GM12878 (cell line): ENCODE data around the gene NCL. TPM values are rescaled to one million over a fixed set of nuclear protein-coding genes. Genes with fewer than 3 reads are reported as not detected.

Source experiments
- ATAC-seq: fragments of 200-7000 bp; cut with Tn5 transposase; 3 replicates; pipeline ENCODE4 v1.9.1; 2020; ENCODE audit warnings: mild to moderate bottlenecking, moderate library complexity
- BruUV-seq: library from RNA; stranded (reverse); fragments of 400-500 nt; replicated peaks from 2 replicates; lab custom pipeline; 2021; lab: Mats Ljungman, UMichigan
- CTCF ChIA-PET: fragments of 300-600 bp; sonication (Branson Sonifier 250); formaldehyde crosslinking; extraction: SDS; loops from one replicate; lab custom pipeline; 2021; ENCODE audit warnings: inconsistent platforms; lab: Yijun Ruan, JAX
- POLR2A ChIA-PET: fragments of 350-600 bp; formaldehyde crosslinking; extraction: SDS; loops from one replicate; lab custom pipeline; 2021; ENCODE audit warnings: inconsistent platforms; lab: Charles Lee
- RAD21 ChIA-PET: fragments of 300-600 bp; sonication (Branson Sonifier 250); formaldehyde crosslinking; loops from one replicate; lab custom pipeline; 2023; ENCODE audit warnings: antibody characterized with exemption; ENCODE audit not compliant: unreplicated experiment; lab: Charles Lee
- SMC1A ChIA-PET: fragments of 300-600 bp; sonication (Branson Sonifier 250); formaldehyde crosslinking; loops from one replicate; lab custom pipeline; 2023; ENCODE audit not compliant: unreplicated experiment, uncharacterized antibody; lab: Charles Lee
- DNase-seq: peaks from one replicate; pipeline ENCODE4 v3.0.0-alpha.2; 2011; ENCODE audit warnings: low read depth, low spot score
- FAIRE-seq: peaks from 3 replicates; lab custom pipeline; 2011; peaks lifted over from hg19 to GRCh38; lab: Jason Lieb, UNC
- H2AFZ ChIP-seq: 2 replicates; pipeline ENCODE4 v1.6.0; 2011; ENCODE audit warnings: low read depth, low read length, control low read depth; ENCODE audit not compliant: control insufficient read depth
- H3K27ac ChIP-seq: 2 replicates; pipeline ENCODE4 v1.5.1; 2011; ENCODE audit warnings: control low read depth; ENCODE audit not compliant: control insufficient read depth, insufficient read depth
- H3K27me3 ChIP-seq, 2 experiments: replicated peaks in 1 of 2; 2 replicates each; pipeline versions ENCODE4 v1.6.0 to v1.6.1; 2011; ENCODE audit warnings: low read length in 1 of 2; ENCODE audit not compliant: control insufficient read depth in 2 of 2, insufficient read depth in 2 of 2
- H3K36me3 ChIP-seq, 2 experiments: 2 replicates each; pipeline ENCODE4 v1.5.1; 2011; ENCODE audit warnings: low read length in 1 of 2; ENCODE audit not compliant: control insufficient read depth in 2 of 2, insufficient read depth in 2 of 2
- H3K4me1 ChIP-seq: 2 replicates; pipeline ENCODE4 v1.6.1; 2011; ENCODE audit warnings: mild to moderate bottlenecking, low read length, moderate library complexity, mixed read lengths; ENCODE audit not compliant: control insufficient read depth, insufficient read depth
- H3K4me2 ChIP-seq: 2 replicates; pipeline ENCODE4 v1.6.0; 2011; ENCODE audit warnings: control low read depth; ENCODE audit not compliant: control insufficient read depth, insufficient read depth
- H3K4me3 ChIP-seq: fragments of 200-600 bp; sonication (generic); 2 replicates; pipeline ENCODE4 v1.5.1; 2016
- H3K79me2 ChIP-seq: 2 replicates; pipeline ENCODE4 v1.6.0; 2011; ENCODE audit warnings: low read length; ENCODE audit not compliant: control insufficient read depth, insufficient read depth
- H3K9ac ChIP-seq: 2 replicates; pipeline ENCODE4 v1.8.0; 2011; ENCODE audit warnings: low read length, control low read depth, mixed read lengths; ENCODE audit not compliant: control insufficient read depth, insufficient read depth
- H3K9me3 ChIP-seq: replicated peaks from 3 replicates; pipeline ENCODE4 v1.5.1; 2011; ENCODE audit warnings: mild to moderate bottlenecking, low read length; ENCODE audit not compliant: control insufficient read depth, insufficient read depth
- H4K20me1 ChIP-seq: 2 replicates; pipeline ENCODE4 v1.6.0; 2011; ENCODE audit not compliant: control insufficient read depth, insufficient read depth
- ATF7 ChIP-seq: fragments of 450-650 bp; IDR thresholded peaks from 2 replicates; pipeline ENCODE4 v1.6.1; 2016; ENCODE audit warnings: low read depth, mild to moderate bottlenecking
- BHLHE40 ChIP-seq, 2 experiments: fragments of 450-650 bp in 1 of 2; IDR thresholded peaks; 2 replicates each; pipeline ENCODE4 v1.6.1; 2011 to 2017; ENCODE audit warnings: low read depth in 2 of 2, borderline replicate concordance in 1 of 2, improper control_type of control experiment in 1 of 2, low read length in 1 of 2, mild to moderate bottlenecking in 1 of 2
- GABPA ChIP-seq: IDR thresholded peaks from 2 replicates; pipeline ENCODE4 v1.6.1; 2014; ENCODE audit warnings: antibody characterized with exemption, low read depth, mild to moderate bottlenecking, inconsistent platforms
- IRF3 ChIP-seq: fragments of 450-650 bp; IDR thresholded peaks from 2 replicates; pipeline ENCODE4 v1.6.1; 2014; ENCODE audit warnings: mild to moderate bottlenecking
- JUNB ChIP-seq: IDR thresholded peaks from 2 replicates; pipeline ENCODE4 v1.6.1; 2016; ENCODE audit warnings: antibody characterized with exemption, mild to moderate bottlenecking
- MEF2A ChIP-seq: IDR thresholded peaks from 2 replicates; pipeline ENCODE4 v1.6.1; 2011; ENCODE audit warnings: low read depth, mild to moderate bottlenecking, low read length, moderate library complexity; ENCODE audit not compliant: insufficient read depth
- NR2C1 ChIP-seq: fragments of 450-650 bp; IDR thresholded peaks from 2 replicates; pipeline ENCODE4 v1.6.1; 2017; ENCODE audit warnings: antibody characterized with exemption, mild to moderate bottlenecking, moderate library complexity
- NR2C2 ChIP-seq: IDR thresholded peaks from 2 replicates; pipeline ENCODE4 v1.6.1; 2011; ENCODE audit warnings: borderline replicate concordance, low read depth; ENCODE audit not compliant: control insufficient read depth, insufficient read length
- PAX5 ChIP-seq: IDR thresholded peaks from 2 replicates; pipeline ENCODE4 v1.6.1; 2011; ENCODE audit warnings: low read depth, low read length, borderline replicate concordance
- PAX8 ChIP-seq: fragments of 450-650 bp; IDR thresholded peaks from 2 replicates; pipeline ENCODE4 v1.6.1; 2017; ENCODE audit warnings: mild to moderate bottlenecking, moderate library complexity
- RFX5 ChIP-seq: IDR thresholded peaks from 2 replicates; pipeline ENCODE4 v1.6.1; 2011; ENCODE audit warnings: low read depth, low read length, improper control_type of control experiment
- RUNX3 ChIP-seq: IDR thresholded peaks from 2 replicates; pipeline ENCODE4 v1.6.1; 2012; ENCODE audit warnings: low read length, inconsistent platforms
- TAF1 ChIP-seq: IDR thresholded peaks from 2 replicates; pipeline ENCODE4 v1.6.1; 2011; ENCODE audit warnings: mild to moderate bottlenecking, low read depth, low read length, borderline replicate concordance
- WGBS: methylation state at CpG from one replicate; pipeline ENCODE4 v1.1.6; 2016; ENCODE audit warnings: low lambda C conversion rate; ENCODE audit not compliant: insufficient replicate concordance, insufficient coverage; ENCODE audit errors: missing lambda C conversion rate; 5-methylcytosine and 5-hydroxymethylcytosine counted together
- in situ Hi-C: fragments of 300-500 bp; cut with MboI; formaldehyde crosslinking; loops from 9 replicates; pipeline ENCODE4 v1.14.3; 2018; ENCODE audit warnings: mixed read lengths
- intact Hi-C: fragments of 100-400 bp; cut with micrococcal nuclease; formaldehyde crosslinking; loops from one replicate; pipeline ENCODE4 v1.14.2; 2022; ENCODE audit not compliant: unreplicated experiment
- polyA plus RNA-seq, 11 experiments: library from polyadenylated mRNA; depleted of rRNA in 4 of 11; unstranded in 6 of 11; stranded (reverse) in 5 of 11; fragments of >200 nt; fragmentation: Nextera tagmentation in 4 of 11; fragmentation: Illumina TruSeq in 1 of 11; extraction: Ambion mirVana in 4 of 11; extraction: Trizol in 1 of 11; gene quantifications; 1 replicate in 1 of 11; 2 replicates in 10 of 11; pipeline versions ENCODE4 v1.2.1 to v1.2.3, GENCODE V29; 2011 to 2016; ENCODE audit warnings: inconsistent platforms in 2 of 11, missing spikeins in 2 of 11, low read depth in 1 of 11
- total RNA-seq, 4 experiments: library from RNA; depleted of rRNA in 3 of 4; stranded (reverse); fragments of >200 nt in 3 of 4; fragmentation: Illumina TruSeq in 1 of 4; extraction: Trizol in 1 of 4; gene quantifications; 2 replicates each; pipeline versions ENCODE4 v1.2.1 to v1.2.3, GENCODE V29; 2013 to 2021

Gene NCL
- total and polyA plus RNA-seq, 10 of the 15 experiments (the other 5 are each of a cell fraction or from before 2014, with no cell fraction given) = 123 to 1,207 (median 529) TPM

- Histone ChIP-seq H3K9ac (no peak overlapping the region), H3K4me1 (peaks cover 12% of the 10 kb centered on the region), H3K79me2 (no peaks in the 10 kb centered on the region), H3K36me3 (no peaks in the 10 kb centered on the region), H3K27ac (no peak overlapping the region), H3K4me3 (no peak overlapping the region), H3K9me3 (peaks cover 6% of the 10 kb centered on the region; the same call in 2 of the 3 replicates), H2AFZ (peak overlapping the region; percentile 19), H3K4me2 (no peak overlapping the region), H4K20me1 (no peaks in the 10 kb centered on the region), H3K27me3 (no peaks in the 10 kb centered on the region)
- intact Hi-C loops (no loop called here), in situ Hi-C loops (no loop called here)
- ChIA-PET RAD21 (interaction anchor here (0.6 kb wide), 1 partner anchor 411 kb away, joined by 3 read pairs; no protein-coding TSS in a partner anchor), SMC1A (no interaction called here), POLR2A (no interaction called here), CTCF (interaction anchor here (0.7 to 1.8 kb wide), 2 partner anchors 15 to 205 kb away, joined by 5 to 10 read pairs; no protein-coding TSS in a partner anchor)
- DNase-seq = no peak
- TF ChIP-seq PAX5 (no peak), RUNX3 (peak; percentile 72), JUNB (peak; percentile 13; the same call in 1 of the 2 replicates)
- peak; percentile 58 for ATAC-seq
- FAIRE-seq = peak; percentile 44
- WGBS = 43% methylated on average over 3 of the region's 3 CpGs
- BruUV-seq = no TSS peak
These were observed 37.2 kb downstream of the NCL start for GRCh38 chr2:231427116-231427515.

GRCh38 chr2:231425811-231426703, 38.2 kb downstream of the NCL start:
- Histone ChIP-seq H3K9ac (no peak overlapping the region), H3K36me3 (no peaks in the 10 kb centered on the region), H3K4me3 (no peak overlapping the region), H3K79me2 (no peaks in the 10 kb centered on the region), H3K27me3 (no peaks in the 10 kb centered on the region), H3K4me1 (peaks cover 12% of the 10 kb centered on the region), H2AFZ (peak overlapping the region; percentile 22), H4K20me1 (no peaks in the 10 kb centered on the region), H3K27ac (no peak overlapping the region), H3K9me3 (peaks cover 2% of the 10 kb centered on the region; the same call in 2 of the 3 replicates), H3K4me2 (no peak overlapping the region)
- POLR2A ChIA-PET = interaction anchor here (0.6 to 1.1 kb wide), 3 partner anchors 9 to 38 kb away, joined by 3 to 4 read pairs (median 4); partner anchors contain the start of gene NCL
- FAIRE-seq (no peak), DNase-seq (no peak), ATAC-seq (peak; percentile 82)
- 52% methylated on average over 21 of the region's 21 CpGs for WGBS
- in situ Hi-C loops (no loop called here), intact Hi-C loops (no loop called here)
- SMC1A ChIA-PET = interaction anchor here (0.6 to 1.2 kb wide), 3 partner anchors 13 to 31 kb away, joined by 3 read pairs; no protein-coding TSS in a partner anchor
- CTCF ChIA-PET = interaction anchor here (0.9 to 1.8 kb wide), 5 partner anchors 14 to 129 kb away, joined by 3 to 10 read pairs (median 3); no protein-coding TSS in a partner anchor
- no TSS peak for BruUV-seq
- RAD21 ChIA-PET = interaction anchor here (1.3 kb wide), 2 partner anchors 26 to 322 kb away, joined by 4 read pairs; no protein-coding TSS in a partner anchor
- TF ChIP-seq MEF2A (no peak), BHLHE40 (IDR thresholded peaks at IDR 0.05; ENCODE audit: borderline replicate concordance in 1 of 2, low read depth in 2 of 2, low read length in 1 of 2) (no peak), PAX8 (no peak), NR2C2 (no peak), RFX5 (no peak), IRF3 (no peak), ATF7 (0 out of 2 replicates have a peak, but pooled peaks have one; percentile 15), NR2C1 (no peak), TAF1 (no peak), GABPA (no peak)
